DND-41 (cell line): ENCODE data around the gene TDRD7.

Source experiments
- EZH2 ChIP-seq: IDR thresholded peaks from 3 replicates; pipeline ENCODE4 v1.6.1; 2012; ENCODE audit warnings: borderline replicate concordance, low read depth, mild to moderate bottlenecking, moderate library complexity, low read length, inconsistent platforms; ENCODE audit not compliant: severe bottlenecking
- TF ChIP-seq, protein P1 (sequence below): IDR thresholded peaks from 2 replicates; pipeline ENCODE4 v1.5.1; 2012; ENCODE audit warnings: borderline replicate concordance, low read length, moderate library complexity, mild to moderate bottlenecking; ENCODE audit not compliant: poor library complexity, severe bottlenecking; ENCODE audit errors: extremely low read depth

- TF ChIP-seq EZH2: no peak
- TF ChIP-seq, protein P1, sequence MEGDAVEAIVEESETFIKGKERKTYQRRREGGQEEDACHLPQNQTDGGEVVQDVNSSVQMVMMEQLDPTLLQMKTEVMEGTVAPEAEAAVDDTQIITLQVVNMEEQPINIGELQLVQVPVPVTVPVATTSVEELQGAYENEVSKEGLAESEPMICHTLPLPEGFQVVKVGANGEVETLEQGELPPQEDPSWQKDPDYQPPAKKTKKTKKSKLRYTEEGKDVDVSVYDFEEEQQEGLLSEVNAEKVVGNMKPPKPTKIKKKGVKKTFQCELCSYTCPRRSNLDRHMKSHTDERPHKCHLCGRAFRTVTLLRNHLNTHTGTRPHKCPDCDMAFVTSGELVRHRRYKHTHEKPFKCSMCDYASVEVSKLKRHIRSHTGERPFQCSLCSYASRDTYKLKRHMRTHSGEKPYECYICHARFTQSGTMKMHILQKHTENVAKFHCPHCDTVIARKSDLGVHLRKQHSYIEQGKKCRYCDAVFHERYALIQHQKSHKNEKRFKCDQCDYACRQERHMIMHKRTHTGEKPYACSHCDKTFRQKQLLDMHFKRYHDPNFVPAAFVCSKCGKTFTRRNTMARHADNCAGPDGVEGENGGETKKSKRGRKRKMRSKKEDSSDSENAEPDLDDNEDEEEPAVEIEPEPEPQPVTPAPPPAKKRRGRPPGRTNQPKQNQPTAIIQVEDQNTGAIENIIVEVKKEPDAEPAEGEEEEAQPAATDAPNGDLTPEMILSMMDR: no peak
Observed at GRCh38 chr9:97386265-97386633, 25.6 kb upstream of the TDRD7 start.
